MM.1S (cell line): ENCODE results near the gene GPR183.
A peak's percentile ranks its signal among the peaks of the same experiment; 100 is the strongest.

Experiments
- DNase-seq: peaks from one replicate; pipeline ENCODE4 v3.0.0-alpha.2; 2015
- H2AFZ ChIP-seq: fragments of 300-600 bp; sonication (generic); 2 replicates; pipeline ENCODE4 v1.6.0; 2016; ENCODE audit warnings: antibody characterized with exemption, low read length
- H3F3A ChIP-seq: fragments of 300-600 bp; sonication (generic); 2 replicates; pipeline ENCODE4 v1.6.1; 2016; ENCODE audit warnings: mild to moderate bottlenecking, antibody characterized with exemption, low read length, moderate library complexity, mixed read lengths; ENCODE audit not compliant: insufficient read depth
- H3K27ac ChIP-seq: fragments of 300-600 bp; sonication (generic); 2 replicates; pipeline ENCODE4 v1.5.1; 2016; ENCODE audit warnings: mild to moderate bottlenecking, low read length
- H3K27me3 ChIP-seq: fragments of 300-600 bp; sonication (generic); replicated peaks from 2 replicates; pipeline ENCODE4 v1.6.0; 2016; ENCODE audit warnings: low read length; ENCODE audit not compliant: insufficient read depth
- H3K36me3 ChIP-seq: fragments of 300-600 bp; sonication (generic); replicated peaks from 2 replicates; pipeline ENCODE4 v1.6.1; 2016; ENCODE audit warnings: mild to moderate bottlenecking, low read length, mixed read lengths; ENCODE audit not compliant: insufficient read depth
- H3K4me1 ChIP-seq: fragments of 300-600 bp; sonication (generic); 2 replicates; pipeline ENCODE4 v1.6.1; 2016; ENCODE audit warnings: low read length, mixed read lengths
- H3K4me2 ChIP-seq: fragments of 300-600 bp; sonication (generic); 2 replicates; pipeline ENCODE4 v1.6.0; 2016; ENCODE audit warnings: low read depth, low read length
- H3K4me3 ChIP-seq: fragments of 300-600 bp; sonication (generic); 2 replicates; pipeline ENCODE4 v1.5.1; 2016; ENCODE audit warnings: low read length, mixed read lengths
- H3K79me2 ChIP-seq: fragments of 300-600 bp; sonication (generic); 2 replicates; pipeline ENCODE4 v1.6.1; 2016; ENCODE audit warnings: mixed run types, low read length, mixed read lengths
- H3K9ac ChIP-seq: fragments of 300-600 bp; sonication (generic); 2 replicates; pipeline ENCODE4 v1.6.1; 2016; ENCODE audit warnings: low read length, mixed read lengths
- H3K9me2 ChIP-seq: fragments of 300-600 bp; sonication (generic); replicated peaks from 2 replicates; pipeline ENCODE4 v1.6.1; 2016; ENCODE audit warnings: mild to moderate bottlenecking, low read length, mixed read lengths; ENCODE audit not compliant: insufficient read depth
- H3K9me3 ChIP-seq: fragments of 300-600 bp; sonication (generic); replicated peaks from 2 replicates; pipeline ENCODE4 v1.6.1; 2016; ENCODE audit warnings: mild to moderate bottlenecking, low read length, mixed read lengths; ENCODE audit not compliant: insufficient read depth
- H4K20me1 ChIP-seq: fragments of 300-600 bp; sonication (generic); 2 replicates; pipeline ENCODE4 v1.6.1; 2016; ENCODE audit warnings: mild to moderate bottlenecking, low read length, moderate library complexity, mixed read lengths; ENCODE audit not compliant: insufficient read depth
- CTCF ChIP-seq: fragments of 300-600 bp; sonication (generic); IDR thresholded peaks from 2 replicates; pipeline ENCODE4 v1.5.1; 2016; ENCODE audit warnings: antibody characterized with exemption, low read length, mixed read lengths
- EZH2 ChIP-seq: fragments of 300-600 bp; sonication (generic); optimal IDR thresholded peaks from 2 replicates; pipeline ENCODE3; 2017; ENCODE audit warnings: low read depth, mild to moderate bottlenecking, antibody characterized with exemption, low read length, mixed read lengths
- EZH2phosphoT487 ChIP-seq: fragments of 300-600 bp; sonication (generic); IDR thresholded peaks from 2 replicates; pipeline ENCODE4 v1.6.1; 2018; ENCODE audit warnings: antibody characterized with exemption, low read length

The GPR183 gene

DNA sequence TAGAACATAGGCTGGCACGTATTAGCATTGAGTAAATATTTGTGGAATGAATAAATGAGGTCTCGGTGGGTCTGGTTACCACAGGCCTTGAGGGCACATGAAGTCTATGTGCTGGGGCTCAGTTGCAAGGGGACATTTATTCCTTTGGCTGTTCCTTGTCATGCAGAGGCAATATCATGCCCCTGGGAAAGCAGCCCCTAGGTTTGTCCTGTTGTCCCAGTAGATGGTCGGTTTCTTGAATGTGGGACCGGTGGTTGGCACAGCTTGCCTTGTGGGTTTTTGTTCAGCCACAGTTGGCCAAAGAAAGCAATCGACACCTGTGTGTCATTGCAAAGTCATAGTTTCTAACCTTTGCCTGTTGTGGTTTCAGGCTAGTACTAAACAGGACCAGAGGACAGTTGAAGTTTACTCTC is 24.7 kb upstream of the GPR183 start:
- Histone ChIP-seq H4K20me1 (no peaks in the 10 kb centered on the region), H3K4me2 (peak overlapping the region; percentile 39)

GRCh38 chr13:99330942-99331341 is 23.7 kb upstream of the GPR183 start:
- H3K4me2 ChIP-seq: no peak overlapping the region
- peaks cover 10% of the 10 kb centered on the region; the same call in 1 of the 2 replicates for H3K27me3 ChIP-seq
- H3K79me2 ChIP-seq: no peaks in the 10 kb centered on the region
- no peaks in the 10 kb centered on the region for H4K20me1 ChIP-seq
- H3K9me2 ChIP-seq: no peaks in the 10 kb centered on the region
- no peak overlapping the region for H3K4me3 ChIP-seq
- no peak overlapping the region for H3K27ac ChIP-seq
- no peak for DNase-seq
- peaks cover 23% of the 10 kb centered on the region for H3K4me1 ChIP-seq
- H3K9me3 ChIP-seq: no peaks in the 10 kb centered on the region
- no peak overlapping the region for H2AFZ ChIP-seq
- no peaks in the 10 kb centered on the region; the same call in 1 of the 2 replicates for H3K36me3 ChIP-seq
- TF ChIP-seq CTCF: no peak
- no peak for TF ChIP-seq EZH2
- no peak for TF ChIP-seq EZH2phosphoT487
- H3K9ac ChIP-seq: no peak overlapping the region
- peaks cover 7% of the 10 kb centered on the region; the same call in 1 of the 2 replicates for H3F3A ChIP-seq

More for the DNA sequence above, 24.7 kb upstream of the GPR183 start:
- Histone ChIP-seq H3K9me3 (no peaks in the 10 kb centered on the region), H3K27me3 (peaks cover 10% of the 10 kb centered on the region; the same call in 1 of the 2 replicates), H3K4me1 (peaks cover 16% of the 10 kb centered on the region), H3K79me2 (no peaks in the 10 kb centered on the region), H3K9me2 (no peaks in the 10 kb centered on the region), H3K9ac (no peak overlapping the region), H3K4me3 (no peak overlapping the region), H3K27ac (no peak overlapping the region; the same call in 1 of the 2 replicates), H3F3A (peaks cover 7% of the 10 kb centered on the region; the same call in 1 of the 2 replicates), H2AFZ (no peak overlapping the region), H3K36me3 (no peaks in the 10 kb centered on the region; the same call in 1 of the 2 replicates)
- TF ChIP-seq CTCF (no peak), EZH2phosphoT487 (no peak), EZH2 (no peak)
- DNase-seq: peak; percentile 81

GRCh38 chr13:99329477-99329876 is 22.3 kb upstream of the GPR183 start:
- no peaks in the 10 kb centered on the region; the same call in 1 of the 2 replicates for H3K36me3 ChIP-seq
- peaks cover 10% of the 10 kb centered on the region; the same call in 1 of the 2 replicates for H3K27me3 ChIP-seq
- H2AFZ ChIP-seq: no peak overlapping the region
- TF ChIP-seq EZH2phosphoT487 (no peak), EZH2 (no peak), CTCF (no peak)
- no peak overlapping the region for H3K4me3 ChIP-seq
- no peaks in the 10 kb centered on the region for H4K20me1 ChIP-seq
- H3K4me1 ChIP-seq: peaks cover 29% of the 10 kb centered on the region
- H3K27ac ChIP-seq: no peak overlapping the region
- H3K79me2 ChIP-seq: no peaks in the 10 kb centered on the region
- no peaks in the 10 kb centered on the region for H3K9me2 ChIP-seq
- no peaks in the 10 kb centered on the region for H3K9me3 ChIP-seq
- H3K4me2 ChIP-seq: no peak overlapping the region
- H3F3A ChIP-seq: peaks cover 7% of the 10 kb centered on the region; the same call in 1 of the 2 replicates
- no peak for DNase-seq
- H3K9ac ChIP-seq: no peak overlapping the region
